HG02970 (cell line): Measurements from ENCODE around the gene FCSK.
A peak's percentile ranks its signal among the peaks of the same experiment; 100 is the strongest.
"Not testable (repeated sequence)": the region's sequence is repeated elsewhere in the genome, so short reads cannot be mapped to it uniquely, and the experiment has no call there.

ENCODE experiments used
- ATAC-seq: cut with Tn5 transposase; IDR thresholded peaks from one replicate; pipeline ENCODE4 v1.9.1; 2021; ENCODE audit warnings: mild to moderate bottlenecking, moderate library complexity, moderate number of reproducible peaks; ENCODE audit not compliant: unreplicated experiment, low FRiP score

FCSK gene

DNA sequence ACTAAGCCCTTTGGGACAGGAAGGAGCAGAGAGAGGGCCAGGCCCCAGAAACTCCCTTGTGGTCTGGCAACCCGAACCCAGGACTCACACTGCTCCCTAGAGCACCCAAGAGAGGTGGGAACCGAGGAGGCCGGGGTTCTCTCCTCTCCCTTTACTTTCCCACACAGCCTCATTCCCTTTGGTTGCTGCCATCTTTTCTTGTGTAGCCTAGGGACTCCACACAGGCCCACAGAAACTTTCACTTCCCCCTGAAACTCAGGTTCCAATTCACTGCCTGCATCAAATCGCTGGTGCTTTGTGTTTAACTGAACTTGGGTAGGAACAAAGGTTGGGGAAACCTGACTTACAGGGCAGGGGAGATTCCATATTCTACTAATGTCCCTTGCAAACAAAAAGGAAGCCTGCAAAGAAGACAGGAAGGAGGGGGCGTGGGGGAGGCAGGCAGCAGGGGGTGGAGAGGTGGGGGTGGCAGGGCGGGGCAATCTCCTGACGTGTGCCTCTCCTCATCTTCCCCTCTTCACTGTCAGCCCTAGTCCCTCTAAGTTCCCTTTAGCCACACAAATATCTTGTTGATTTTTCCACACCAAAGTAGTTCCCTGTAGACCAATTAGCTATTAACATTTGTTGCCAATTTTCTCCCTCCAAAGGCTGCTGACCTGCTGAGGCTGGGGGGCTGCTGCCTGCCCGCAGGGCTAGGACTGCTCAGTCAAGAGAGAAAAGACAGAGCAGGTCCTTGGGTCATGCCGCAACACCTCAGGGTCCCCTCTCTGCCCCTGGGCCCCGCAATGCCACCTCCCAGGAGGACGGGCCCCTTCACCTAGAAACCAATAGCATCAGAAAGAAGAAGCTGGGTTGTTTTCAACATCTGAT is 23.5 kb upstream of the FCSK start:
- ATAC-seq: peak; percentile 37

DNA sequence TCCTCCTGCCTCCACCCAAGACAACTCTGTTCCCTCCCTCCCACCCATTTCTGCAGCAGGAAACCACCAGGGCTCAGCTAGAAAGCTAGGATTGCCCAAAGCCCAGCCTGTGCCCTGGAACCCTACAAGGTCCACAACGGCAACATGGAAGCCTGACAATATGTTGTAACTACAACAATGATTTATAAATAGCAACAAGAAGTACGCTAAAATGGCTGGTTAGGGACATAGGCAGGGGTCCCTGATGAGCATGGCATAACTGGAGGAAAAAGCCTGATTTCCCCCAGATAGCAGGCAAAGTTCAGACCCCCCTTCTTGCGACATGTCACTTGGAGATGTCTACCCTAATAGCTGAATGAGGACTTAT is 22.1 kb upstream of the FCSK start:
- no peak for ATAC-seq

DNA sequence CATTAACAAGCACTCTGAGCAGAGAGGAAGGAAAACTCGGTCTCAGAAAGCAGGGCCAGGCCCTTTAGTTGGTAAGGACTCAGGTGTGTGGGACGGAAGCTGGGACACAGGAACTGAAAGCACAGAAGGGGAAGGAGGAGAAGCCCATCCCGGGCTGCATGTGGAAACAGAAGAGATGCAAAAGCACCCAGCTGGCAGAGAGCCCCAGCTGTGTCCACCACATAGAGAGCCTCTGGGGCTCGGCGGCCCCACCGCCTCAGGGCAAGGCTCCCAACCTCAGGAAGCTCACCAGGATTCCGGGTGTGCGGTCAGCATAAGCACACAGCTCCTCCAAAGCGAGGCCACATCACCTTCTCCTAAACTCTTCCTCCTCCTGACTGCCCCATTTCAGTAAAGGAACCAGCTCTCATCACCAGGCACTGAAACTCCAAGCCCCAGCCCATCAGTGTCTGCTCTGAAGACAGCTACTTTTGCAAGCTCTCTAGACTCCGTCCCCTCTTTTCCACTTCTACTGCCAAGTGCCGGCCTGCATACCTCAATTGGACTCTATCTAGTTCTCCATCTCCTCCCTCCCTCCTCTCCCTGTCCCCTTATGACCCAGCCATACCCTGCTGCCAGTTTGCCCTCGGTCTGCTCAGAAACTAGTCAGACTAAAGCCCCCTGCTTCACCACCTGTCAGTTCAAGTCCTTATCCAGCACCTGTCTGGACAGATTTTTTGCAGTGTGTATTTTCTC is 21.5 kb upstream of the FCSK start:
- ATAC-seq: no peak

DNA sequence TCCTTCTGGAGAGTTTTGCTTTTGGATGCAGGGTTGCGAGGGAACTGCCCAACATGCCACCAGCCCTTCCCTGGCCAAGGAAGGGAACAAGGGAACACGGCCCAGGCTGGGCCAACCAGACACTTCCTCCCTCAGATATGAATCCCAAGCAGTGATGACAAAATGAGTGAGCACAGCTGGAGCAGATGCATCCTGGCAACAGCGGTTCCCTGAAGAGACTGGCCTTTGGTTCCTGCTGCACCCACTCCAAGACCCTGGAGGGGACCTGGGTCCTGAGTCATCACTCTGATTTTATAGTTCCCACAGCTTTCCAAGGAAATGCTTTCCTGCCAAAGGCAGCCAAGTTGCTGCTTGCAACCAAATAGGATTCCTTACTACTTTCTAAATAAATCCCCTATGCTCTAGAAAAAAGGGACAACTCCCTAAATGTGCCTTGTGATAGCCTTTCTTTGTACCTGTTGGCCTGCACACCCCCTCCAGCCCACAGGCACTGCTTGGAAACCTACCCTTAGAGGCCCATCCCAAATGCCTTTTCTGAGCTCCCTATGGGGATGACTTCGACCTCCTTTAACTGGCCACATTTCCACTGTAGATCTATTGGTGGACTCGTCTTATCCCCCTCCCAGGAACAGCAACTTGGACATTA is 20.8 kb upstream of the FCSK start:
- no peak for ATAC-seq

DNA sequence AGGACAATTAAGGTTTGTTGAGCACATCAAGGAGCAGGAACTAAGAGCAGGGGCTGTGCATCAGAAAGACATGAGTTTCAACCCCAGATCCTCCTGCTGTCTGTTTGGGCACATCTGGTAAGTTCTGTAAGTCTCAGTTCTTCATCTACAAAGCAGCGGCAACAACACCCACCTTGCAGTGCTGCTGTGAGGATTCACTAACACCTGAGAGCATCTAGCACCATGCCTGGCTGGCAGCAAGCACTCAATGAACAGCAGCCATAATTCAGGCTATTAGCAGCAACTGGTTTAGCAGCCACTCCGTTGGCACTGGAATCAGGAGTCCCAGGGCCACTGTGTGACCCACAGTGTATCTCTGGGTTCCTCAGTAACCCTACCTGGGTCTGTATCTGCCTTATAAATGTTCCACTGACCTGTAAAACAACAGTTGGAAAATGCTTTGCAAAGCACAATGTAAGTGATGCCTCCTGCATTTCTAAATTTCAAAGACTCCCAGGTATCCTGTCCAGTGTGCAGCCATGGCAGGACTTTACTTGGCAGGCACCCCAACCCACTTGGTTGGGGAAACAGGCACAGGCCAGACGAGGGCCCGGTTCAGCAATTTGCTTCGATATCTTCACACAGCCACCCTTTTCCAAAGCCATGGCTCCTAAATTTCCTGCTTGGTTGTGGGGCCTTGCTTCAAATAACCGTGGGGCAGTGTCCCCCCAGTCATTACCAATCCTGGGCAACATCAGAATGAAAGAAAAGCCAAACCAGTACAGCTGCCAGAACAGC is 19.7 kb upstream of the FCSK start:
- ATAC-seq: no peak

DNA sequence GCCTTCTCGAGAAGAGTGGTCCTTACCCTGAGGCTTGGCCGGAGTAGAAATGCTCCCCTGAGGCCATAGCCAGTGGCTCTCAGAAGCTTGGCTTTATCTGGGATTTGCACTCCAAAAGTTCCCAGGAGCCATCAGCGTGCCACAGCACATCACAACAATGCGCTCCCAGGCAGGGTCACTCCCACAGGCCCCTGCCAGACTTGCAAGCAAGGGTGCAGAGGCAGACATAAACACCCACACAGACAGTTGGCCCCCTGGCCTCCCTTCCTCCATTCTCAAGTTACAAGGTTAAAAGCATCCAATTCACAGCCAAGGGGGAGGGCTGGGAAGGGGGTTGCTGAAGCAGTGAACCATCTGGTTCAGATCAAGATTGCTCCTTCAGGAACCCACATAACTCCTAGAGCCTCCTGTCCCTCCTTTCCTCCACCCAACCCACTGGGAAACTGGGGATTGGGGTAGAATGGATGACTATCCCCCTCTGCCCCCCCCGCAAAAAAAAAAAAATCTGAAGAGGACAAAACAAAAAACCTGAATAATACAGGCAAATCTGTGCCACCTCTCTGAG is 17.3 kb upstream of the FCSK start:
- no peak for ATAC-seq

DNA sequence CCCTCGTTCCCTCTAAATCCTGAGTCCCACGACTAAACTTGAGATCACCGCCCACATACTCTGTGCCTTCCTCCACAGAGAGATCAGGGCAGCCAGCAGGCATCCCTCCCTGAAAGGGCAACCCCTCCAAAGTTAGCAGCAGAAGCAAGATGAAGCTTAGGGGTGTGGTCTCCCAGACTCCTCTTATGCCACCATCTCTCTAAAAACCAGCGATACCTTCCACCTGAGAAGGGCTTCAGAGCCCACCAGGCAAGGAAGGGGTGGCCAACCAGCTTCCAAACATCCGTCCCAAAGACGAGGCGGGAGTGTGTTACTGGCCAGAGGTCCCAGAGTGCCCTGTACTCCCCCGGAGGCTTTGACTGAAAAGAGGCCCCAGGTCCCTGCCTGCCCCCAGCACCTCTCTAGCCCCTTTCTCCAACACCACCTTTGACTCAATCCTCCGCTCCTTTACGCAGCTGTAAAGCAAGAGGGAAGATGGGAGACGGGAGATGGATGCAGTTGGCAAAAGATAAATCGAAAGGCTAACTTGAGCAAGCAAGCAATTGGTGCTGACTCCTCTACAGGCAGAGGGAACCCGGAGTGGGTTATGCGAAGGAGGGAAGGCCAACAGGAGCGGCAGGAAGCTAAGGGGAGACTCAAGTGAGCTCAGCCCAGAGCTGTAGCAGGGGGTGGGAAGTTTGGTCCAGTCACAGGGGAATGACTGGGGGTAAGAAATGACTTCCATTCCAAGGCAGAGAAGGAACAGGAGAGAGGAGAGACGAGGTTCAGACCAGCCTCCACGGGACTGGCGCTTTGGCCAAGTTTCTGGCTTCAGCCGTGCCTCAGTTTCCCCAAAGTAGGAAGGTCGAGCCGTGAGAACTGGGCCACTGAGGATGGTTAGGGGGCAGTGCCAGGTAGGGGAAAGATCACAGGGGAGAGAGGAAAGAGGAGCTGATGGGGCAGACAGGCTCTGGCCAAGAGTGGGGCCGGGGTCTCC is 16.5 kb upstream of the FCSK start:
- no peak for ATAC-seq

DNA sequence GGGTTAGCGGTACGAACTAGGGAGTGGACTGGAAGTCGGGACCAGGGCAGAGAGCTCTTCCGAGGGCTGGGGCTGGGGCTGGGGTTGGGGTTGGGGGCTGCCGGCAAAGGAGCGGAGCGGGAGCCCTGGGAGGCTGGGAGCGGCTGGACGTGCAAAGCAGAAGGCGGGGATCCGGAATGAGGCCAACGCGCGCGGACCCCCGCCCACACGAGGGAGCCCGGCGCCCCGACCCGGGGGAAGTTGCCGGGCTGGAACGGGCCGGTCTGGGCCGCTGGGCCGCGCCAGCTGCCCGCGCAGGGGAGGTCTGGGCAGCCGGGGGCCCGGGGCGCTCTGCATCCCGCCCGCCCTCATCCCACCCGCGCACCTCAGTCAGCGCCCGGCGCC is 15.8 kb upstream of the FCSK start:
- no peak for ATAC-seq

DNA sequence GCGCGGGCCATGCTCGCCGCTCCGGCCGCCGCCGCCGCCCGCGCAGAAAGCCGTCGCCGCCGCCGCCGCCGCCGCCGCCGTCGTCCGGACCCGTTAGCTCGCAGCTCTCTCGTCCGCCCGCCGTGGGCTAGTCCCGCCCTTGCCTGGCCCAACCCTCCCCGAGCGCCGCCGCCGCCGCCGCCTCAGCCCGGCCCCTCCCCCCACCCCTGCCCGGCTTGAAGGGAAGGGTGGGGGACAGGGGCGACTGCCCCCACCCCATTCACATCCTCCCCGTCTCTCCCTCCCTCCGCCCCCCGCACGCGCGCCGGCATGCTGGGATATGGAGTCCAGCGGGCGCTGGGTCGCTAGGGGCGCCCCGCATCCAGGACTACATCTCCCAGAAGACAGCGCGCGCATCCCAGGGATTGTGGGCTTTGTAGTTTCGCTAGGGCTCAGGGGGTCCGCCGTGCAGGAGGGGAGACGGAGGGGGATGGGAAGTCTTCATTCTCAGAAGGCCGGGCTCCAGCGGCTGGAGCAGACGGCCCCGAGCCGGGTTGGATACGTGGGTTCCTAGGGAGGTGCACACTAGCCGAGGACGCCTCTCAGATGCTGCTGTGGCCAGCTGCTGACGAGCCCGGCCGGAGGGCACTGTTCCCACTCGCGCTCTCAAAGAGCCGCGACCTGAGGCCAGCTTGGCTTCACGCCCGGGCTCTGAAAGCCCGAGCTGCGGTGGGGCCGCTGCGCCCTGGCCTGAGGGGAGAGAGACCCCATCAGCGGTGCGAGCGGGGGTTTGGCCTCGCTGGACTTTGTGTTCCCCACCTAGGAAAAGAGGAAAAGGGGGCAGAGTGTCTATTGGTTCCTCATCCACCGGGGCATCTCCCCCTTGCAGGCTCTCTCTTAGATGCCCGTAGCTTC is 15.2 kb upstream of the FCSK start, which contains the start of gene ST3GAL2:
Gene ST3GAL2, minus strand, starts transcription at position 132 of the 894 bp plus-strand sequence. CDS start 40,570 bp downstream, outside the sequence.
- ATAC-seq: peak; percentile 84

DNA sequence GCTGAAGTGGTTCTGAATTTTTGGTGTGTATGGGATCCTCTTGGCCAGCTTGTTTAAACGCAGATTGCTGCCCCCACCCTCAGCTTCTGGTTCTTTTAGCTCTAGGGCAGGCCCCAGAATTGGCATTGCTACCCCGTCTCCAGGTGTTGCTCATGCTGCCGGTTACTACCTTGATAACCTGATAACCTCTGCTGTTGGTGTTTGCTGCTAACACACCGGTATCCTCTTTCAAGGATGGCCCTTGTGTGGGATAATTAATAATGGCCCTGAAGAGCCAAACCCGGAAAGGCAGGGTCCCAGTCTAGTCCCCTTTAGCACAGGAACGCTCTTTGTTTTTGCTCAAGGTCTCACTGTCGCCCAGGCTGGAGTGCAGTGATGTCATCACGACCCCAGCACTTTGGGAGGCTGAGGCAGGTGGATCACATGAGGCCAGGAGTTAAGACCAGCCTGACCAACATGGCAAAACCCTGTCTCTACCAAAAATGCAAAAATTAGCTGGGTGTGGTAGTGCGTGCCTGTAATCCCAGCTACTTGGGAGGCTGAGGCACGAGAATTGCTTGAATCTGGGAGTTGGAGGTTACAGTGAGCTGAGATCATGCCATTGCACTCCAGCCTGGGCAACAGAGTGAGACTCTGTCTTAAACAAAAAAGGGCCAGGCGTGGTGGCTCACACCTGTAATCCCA is 14.2 kb upstream of the FCSK start:
- no peak for ATAC-seq

DNA sequence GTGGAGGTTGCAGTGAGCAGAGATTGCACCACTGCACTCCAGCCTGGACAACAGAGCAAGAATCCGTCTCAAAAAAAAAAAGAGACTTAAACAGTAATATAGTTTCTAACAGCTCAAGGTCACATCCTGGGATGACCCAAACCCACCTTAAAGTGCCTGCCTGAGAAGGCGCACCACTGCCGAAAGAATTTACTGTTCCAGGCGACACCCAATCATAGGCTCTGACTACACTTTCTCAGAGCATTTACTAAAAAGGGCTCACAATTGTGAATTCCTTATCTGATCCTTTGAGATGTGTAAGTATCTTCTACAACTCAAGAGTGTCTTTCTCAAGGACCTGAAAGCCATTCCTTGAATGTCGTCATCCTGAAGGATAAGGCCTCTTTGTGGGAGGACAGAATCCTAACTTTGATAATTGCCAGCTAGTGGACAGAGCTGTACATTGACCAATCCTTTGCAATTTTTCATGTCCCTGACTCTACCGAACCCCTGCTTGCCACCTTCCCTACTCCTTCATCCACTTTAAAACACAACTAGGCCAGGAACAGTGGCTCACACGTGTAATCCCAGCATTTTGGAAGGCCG is 12.9 kb upstream of the FCSK start:
- no peak for ATAC-seq

DNA sequence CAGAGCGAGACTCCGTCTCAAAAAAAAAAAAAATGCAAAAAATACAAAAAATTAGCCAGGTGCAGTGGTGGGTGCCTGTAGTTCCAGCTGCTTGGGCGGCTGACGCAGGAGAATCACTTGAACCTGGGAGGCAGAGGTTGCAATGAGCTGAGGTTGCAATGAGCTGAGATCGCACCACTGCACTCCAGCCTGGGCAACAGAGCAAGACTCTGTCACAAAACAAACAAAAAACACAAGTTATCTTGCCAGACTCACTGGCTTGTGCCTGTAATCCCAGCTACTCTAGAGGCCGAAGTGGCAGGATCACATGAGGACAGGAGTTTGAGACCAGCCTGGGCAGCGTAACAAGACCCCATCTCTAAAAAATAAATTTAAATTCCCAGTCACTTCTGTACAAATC is 12.1 kb upstream of the FCSK start:
- ATAC-seq: no peak

DNA sequence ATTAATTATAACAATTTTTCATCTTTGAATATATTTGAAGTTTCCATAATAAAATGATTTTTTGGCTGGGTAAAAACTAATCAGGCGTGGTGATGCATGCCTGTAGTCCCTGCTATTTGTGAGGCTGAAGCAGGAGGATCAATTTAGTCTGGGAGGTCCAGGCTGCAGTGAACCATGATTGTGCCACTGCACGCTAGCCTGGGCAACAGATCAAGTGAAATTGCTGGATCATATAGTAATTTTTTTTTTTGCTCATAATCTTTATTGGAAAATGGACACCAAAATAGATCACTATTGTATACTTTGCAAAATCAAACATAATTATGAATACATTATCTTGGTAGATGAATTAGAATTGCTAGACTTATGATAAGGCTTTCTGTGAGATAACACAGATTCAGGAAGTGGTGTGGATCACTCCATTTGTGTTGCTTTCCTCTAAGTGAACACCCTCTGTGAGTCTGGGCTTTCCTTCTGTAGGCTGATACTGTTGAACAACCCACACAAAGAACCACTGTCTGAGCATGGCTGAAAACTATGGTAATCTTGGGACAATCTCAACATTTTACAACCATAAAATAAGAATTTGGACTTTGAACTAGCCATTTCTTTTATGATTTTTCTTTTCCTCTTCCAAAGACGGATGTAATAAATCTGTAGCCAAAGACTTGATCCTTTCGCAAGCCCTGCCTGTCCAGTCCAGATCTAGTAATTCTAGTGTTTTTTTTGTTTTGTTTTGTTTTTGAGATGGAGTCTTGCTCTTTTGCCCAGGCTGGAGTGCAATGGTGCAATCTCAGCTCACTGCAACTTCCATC is 9.9 kb upstream of the FCSK start:
- no peak for ATAC-seq

DNA sequence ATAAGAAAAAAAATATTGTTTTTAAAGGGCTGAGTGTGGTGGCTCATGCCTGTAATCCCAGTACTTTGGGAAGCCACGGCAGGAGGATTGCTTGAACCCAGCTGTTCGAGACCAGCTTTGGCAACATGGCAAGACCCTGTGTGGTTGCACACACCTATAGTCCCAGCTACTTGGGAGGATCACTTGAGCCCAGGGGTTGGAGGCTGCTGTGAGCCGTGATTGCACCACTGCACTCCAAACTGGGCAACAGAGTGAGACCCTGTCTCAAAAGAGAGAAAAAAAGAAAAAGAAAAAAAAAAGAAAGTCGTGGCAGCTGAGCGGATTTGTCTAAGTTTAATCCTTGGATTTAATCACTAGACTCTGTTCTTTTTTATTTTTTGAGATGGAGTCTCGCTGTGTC is 6.3 kb upstream of the FCSK start:
- ATAC-seq: no peak

DNA sequence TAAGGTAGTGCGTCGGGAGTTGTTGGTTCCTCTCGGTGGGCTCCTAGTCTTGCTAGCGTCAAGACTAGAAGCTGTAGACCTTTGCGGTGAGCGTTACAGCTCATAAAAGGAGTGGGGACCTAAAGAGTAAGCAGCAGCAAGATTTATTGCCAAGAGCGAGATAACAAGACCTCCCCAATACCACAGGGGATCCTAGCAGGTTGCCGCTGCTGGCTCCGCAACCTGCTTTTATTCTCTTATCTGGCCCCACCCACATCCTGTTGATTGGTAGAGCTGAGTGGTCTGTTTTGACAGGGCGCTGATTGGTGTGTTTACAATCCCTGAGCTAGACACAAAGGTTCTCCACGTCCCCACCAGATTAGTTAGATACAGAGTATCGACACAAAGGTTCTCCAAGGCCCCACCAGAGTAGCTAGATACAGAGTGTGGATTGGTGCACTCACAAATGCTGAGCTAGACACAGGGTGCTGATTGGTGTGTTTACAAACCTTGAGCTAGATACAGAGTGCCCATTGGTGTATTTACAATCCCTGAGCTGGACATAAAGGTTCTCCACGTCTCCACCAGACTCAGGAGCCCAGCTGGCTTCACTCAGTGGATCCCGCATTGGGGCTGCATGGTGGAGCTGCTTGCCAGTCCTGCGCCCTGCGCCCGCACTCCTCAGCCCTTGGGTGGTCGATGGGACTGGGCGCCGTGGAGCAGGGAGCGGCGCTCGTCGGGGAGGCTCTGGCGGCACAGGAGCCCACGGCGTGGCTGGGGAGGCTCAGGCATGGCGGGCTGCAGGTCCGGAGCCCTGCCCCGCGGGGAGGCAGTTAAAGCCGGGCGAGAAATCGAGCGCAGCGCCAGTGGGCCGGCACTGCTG is 4.0 kb upstream of the FCSK start:
- not testable (repeated sequence) for ATAC-seq

DNA sequence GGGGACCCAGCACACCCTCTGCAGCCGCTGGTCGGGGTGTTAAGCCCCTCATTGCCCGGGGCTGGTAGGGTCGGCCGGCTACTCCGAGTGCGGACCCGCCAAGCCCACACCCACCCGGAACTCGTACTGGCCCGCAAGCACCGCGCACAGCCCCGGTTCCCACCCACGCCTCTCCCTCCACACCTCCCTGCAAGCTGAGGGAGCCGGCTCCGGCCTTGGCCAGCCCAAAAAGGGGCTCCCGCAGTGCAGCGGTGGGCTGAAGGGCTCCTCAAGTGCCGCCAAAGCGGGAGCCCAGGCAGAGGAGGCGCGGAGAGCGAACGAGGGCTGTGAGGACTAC is 3.4 kb upstream of the FCSK start:
- ATAC-seq: not testable (repeated sequence)
